Chondrocyte (in vitro differentiated cells): Measurements from ENCODE around the gene BNIP1. TPM values are rescaled to one million over a fixed set of nuclear protein-coding genes. Genes with fewer than 3 reads are reported as not detected.

Experiments
- DNase-seq: peaks from one replicate; pipeline ENCODE4 v3.0.0; 2021; ENCODE audit warnings: mixed read lengths, low spot score
- H3K27ac Mint-ChIP-seq: one replicate; pipeline ENCODE4 v1.8.0; 2021; ENCODE audit warnings: mild to moderate bottlenecking, moderate library complexity, mixed read lengths; ENCODE audit not compliant: unreplicated experiment
- H3K27me3 Mint-ChIP-seq: 2 replicates; pipeline ENCODE4 v1.8.0; 2021; ENCODE audit warnings: low read depth, mixed read lengths
- H3K36me3 Mint-ChIP-seq: 2 replicates; pipeline ENCODE4 v1.8.0; 2021; ENCODE audit warnings: low read depth, mixed read lengths
- H3K4me1 Mint-ChIP-seq: 2 replicates; pipeline ENCODE4 v1.8.0; 2021; ENCODE audit warnings: low read depth, mild to moderate bottlenecking, mixed read lengths
- H3K4me3 Mint-ChIP-seq: one replicate; pipeline ENCODE4 v1.8.0; 2021; ENCODE audit warnings: mild to moderate bottlenecking, moderate library complexity, mixed read lengths; ENCODE audit not compliant: unreplicated experiment
- H3K9me3 Mint-ChIP-seq: 2 replicates; pipeline ENCODE4 v1.8.0; 2021; ENCODE audit warnings: low read depth, mixed read lengths
- total RNA-seq: library from RNA; stranded (reverse); gene quantifications from 3 replicates; pipeline ENCODE4 v1.2.1, GENCODE V29; 2021
- TF ChIP-seq, protein P1 (sequence below): fragments of 200-600 bp; sonication (generic); IDR thresholded peaks from 2 replicates; pipeline ENCODE4 v1.5.0; 2021; ENCODE audit warnings: antibody characterized with exemption, mild to moderate bottlenecking, moderate library complexity

The BNIP1 gene
- total RNA-seq, 1 donor from 2014 or later, result 9.4 TPM

DNA sequence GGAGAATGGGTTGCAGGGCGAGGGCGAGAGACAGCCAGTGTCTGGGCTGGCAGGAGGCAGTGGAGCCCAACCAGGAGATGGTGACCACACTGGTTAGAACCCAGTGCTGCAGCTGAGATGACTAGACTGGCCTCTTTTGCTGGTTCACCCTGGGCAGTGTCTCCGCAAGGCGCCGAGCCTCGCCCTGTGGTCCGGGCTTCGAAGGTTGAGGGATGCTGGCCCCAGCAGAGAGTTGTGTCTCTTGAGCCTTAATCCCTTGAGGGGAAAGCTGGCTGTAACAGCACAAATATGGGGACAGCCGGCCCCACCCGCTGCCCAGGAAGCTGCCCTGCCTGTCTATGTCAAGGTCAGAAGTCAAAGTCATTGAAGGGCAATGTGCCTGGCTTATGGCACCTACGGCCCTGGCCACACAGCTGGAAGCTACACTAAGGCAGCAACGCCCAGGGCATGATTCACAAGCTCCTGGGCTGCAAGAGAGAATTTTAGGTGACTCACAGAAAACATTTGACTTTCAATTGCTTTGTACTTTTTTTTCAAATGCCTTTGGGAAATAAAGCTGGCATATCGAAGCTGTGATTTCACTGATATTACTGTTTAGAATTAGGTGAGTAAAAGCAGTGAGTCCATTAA lies 57.4 kb downstream of the BNIP1 start:
- no peak for DNase-seq
- Mint-ChIP-seq H3K9me3 (peaks cover 6% of the 10 kb centered on the region), H3K27me3 (peaks cover 7% of the 10 kb centered on the region), H3K36me3 (no peaks in the 10 kb centered on the region), H3K4me3 (no peak overlapping the region), H3K4me1 (peaks cover 17% of the 10 kb centered on the region), H3K27ac (peak overlapping the region; percentile 36)
- TF ChIP-seq, protein P1, sequence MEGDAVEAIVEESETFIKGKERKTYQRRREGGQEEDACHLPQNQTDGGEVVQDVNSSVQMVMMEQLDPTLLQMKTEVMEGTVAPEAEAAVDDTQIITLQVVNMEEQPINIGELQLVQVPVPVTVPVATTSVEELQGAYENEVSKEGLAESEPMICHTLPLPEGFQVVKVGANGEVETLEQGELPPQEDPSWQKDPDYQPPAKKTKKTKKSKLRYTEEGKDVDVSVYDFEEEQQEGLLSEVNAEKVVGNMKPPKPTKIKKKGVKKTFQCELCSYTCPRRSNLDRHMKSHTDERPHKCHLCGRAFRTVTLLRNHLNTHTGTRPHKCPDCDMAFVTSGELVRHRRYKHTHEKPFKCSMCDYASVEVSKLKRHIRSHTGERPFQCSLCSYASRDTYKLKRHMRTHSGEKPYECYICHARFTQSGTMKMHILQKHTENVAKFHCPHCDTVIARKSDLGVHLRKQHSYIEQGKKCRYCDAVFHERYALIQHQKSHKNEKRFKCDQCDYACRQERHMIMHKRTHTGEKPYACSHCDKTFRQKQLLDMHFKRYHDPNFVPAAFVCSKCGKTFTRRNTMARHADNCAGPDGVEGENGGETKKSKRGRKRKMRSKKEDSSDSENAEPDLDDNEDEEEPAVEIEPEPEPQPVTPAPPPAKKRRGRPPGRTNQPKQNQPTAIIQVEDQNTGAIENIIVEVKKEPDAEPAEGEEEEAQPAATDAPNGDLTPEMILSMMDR, result no peak

DNA sequence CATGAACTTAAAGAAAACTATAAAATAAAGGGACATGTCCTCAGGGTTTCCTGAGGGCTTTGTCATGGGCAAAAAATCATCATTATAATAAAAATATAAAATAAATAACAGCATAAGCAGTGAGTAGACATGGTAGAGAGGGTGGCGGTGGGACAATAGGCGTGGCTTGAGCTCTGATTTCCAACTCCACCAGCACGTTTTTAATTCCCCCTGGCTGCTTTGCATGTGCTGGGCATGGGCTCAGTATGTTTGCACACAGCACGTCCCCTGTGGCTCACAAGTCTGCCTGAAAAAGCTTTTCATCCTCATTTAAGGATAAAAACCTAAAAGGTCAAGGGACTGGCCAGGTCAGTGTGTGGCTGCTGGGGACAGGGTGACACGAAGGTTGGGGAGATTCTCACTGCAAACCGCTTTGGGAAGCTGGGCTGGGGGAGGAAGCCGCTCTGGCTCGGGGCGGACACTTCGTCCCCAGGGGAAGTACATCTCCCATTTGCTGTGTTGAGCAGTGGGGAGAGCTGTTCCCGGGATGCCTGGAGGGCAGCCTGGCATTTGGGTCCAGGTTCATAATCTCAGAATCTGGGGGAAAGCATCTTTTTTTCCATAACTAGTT lies 58.0 kb downstream of the BNIP1 start:
- peaks cover 11% of the 10 kb centered on the region for H3K27me3 Mint-ChIP-seq
- peaks cover 6% of the 10 kb centered on the region for H3K9me3 Mint-ChIP-seq
- H3K27ac Mint-ChIP-seq, result no peak overlapping the region
- no peak for DNase-seq
- H3K4me3 Mint-ChIP-seq, result no peak overlapping the region
- H3K4me1 Mint-ChIP-seq, result peaks cover 17% of the 10 kb centered on the region
- peaks cover 2% of the 10 kb centered on the region for H3K36me3 Mint-ChIP-seq
- TF ChIP-seq, protein P1, result no peak

DNA sequence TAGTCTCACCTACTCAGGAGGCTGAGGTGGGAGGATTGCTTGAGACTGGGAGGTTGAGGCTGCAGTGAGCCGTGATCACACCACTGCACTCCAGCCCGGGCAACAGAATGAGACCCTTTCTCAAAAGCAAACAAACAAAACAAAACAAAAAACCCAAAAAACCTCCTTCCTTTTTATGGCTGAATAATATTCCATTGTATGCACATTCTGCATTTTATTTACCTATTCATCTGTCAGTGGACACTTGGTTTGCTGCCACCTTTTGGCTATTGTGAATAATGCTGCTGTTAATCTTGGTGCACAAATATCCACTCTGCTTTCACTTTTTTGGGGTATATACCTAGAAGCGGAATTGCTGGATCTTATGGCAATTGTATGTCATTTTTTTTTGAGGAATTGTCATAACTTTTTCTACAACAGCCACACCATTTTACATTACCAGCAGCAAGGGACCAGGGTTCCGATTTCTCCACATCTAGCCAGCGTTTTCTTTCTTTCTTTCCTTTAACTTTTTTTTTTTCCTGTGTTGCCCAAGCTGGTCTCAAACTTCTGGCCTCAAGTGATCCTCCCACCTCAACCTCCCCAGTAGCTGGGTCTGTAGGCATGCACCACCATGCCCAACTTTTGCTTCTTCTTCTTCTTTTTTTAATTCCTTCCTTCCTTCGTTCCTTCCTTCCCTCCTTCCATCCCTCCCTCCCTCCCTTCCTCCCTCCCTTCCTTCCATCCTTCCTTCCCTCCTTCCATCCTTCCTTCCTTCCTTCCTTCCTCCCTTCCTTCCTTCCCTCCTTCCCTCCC lies 60.1 kb downstream of the BNIP1 start:
- Mint-ChIP-seq H3K4me3 (no peak overlapping the region), H3K9me3 (peaks cover 6% of the 10 kb centered on the region), H3K27me3 (peaks cover 11% of the 10 kb centered on the region), H3K4me1 (peaks cover 17% of the 10 kb centered on the region), H3K27ac (no peak overlapping the region), H3K36me3 (peaks cover 2% of the 10 kb centered on the region)
- TF ChIP-seq, protein P1, result peak; percentile 79
- DNase-seq, result no peak

DNA sequence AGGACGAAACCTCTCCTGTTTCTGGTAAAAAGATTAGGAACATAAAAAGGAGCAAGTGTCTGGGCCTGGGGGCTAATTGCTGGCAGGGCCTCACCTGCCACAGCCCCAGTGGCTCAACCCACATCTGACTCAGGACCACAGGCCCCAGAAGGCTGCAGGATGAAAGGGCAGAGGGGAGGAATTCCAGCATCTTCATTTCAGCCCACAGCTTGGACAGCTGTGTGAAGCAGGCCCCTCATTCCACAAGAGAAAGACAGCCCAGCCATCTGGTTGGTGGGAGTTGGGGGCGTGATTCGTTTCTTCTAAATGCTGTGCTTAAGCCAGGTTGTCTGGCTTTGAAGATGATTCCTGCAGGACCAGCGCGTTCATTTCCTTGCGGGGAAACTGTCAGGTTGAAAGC lies 61.6 kb downstream of the BNIP1 start:
- no peak for DNase-seq
- Mint-ChIP-seq H3K27ac (no peak overlapping the region), H3K4me3 (no peak overlapping the region), H3K27me3 (peaks cover 11% of the 10 kb centered on the region), H3K4me1 (peaks cover 17% of the 10 kb centered on the region), H3K36me3 (peaks cover 2% of the 10 kb centered on the region), H3K9me3 (peaks cover 2% of the 10 kb centered on the region)
- TF ChIP-seq, protein P1, result no peak

DNA sequence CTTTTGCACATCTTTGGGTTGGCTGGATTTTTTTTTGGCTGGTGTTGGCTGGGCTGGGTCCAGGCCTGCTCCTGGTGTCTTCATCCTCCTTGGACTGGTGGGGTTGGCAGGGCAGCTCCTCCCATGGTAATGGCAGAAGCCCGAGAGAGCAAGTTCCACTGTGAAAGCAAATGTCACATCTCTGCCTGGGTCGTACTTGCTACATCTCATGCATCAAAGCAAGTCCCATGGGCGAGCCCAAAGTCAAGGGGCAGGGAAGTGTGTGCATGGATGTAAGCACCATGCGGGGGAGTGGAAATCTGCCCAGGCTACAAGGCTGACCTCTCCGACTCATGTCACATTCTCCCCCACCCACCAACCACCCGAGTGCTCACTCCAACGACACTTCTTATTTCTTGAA lies 64.0 kb downstream of the BNIP1 start:
- peaks cover 2% of the 10 kb centered on the region for H3K9me3 Mint-ChIP-seq
- TF ChIP-seq, protein P1, result no peak
- peaks cover 2% of the 10 kb centered on the region for H3K36me3 Mint-ChIP-seq
- H3K4me1 Mint-ChIP-seq, result no peaks in the 10 kb centered on the region
- peaks cover 13% of the 10 kb centered on the region for H3K27me3 Mint-ChIP-seq
- no peak overlapping the region for H3K27ac Mint-ChIP-seq
- no peak for DNase-seq
- H3K4me3 Mint-ChIP-seq, result no peak overlapping the region
